GM13976 (cell line): ENCODE measurements around the gene KDR.

Experiments used
- DNase-seq: peaks from one replicate; pipeline ENCODE4 v3.0.0; 2012; ENCODE audit warnings: low spot score
- CTCF ChIP-seq: IDR thresholded peaks from 2 replicates; pipeline ENCODE4 v1.5.1; 2012; ENCODE audit warnings: borderline replicate concordance, mild to moderate bottlenecking; ENCODE audit not compliant: insufficient read depth; ENCODE audit errors: extremely low read depth, missing control alignments, control extremely low read depth
- in situ Hi-C: fragments of 300-500 bp; cut with MboI; formaldehyde crosslinking; loops from one replicate; pipeline ENCODE4 v1.12.0; 2022; ENCODE audit warnings: low sequenced_read_pairs, mixed read lengths, inconsistent platforms; ENCODE audit not compliant: unreplicated experiment

KDR gene

GRCh38 chr4:55136634-55137033 lies 11.2 kb upstream of the KDR start:
- no peak for DNase-seq
- in situ Hi-C loops: no loop called here
- TF ChIP-seq CTCF: no peak

GRCh38 chr4:55133951-55134350 lies 8.6 kb upstream of the KDR start:
- no peak for TF ChIP-seq CTCF
- in situ Hi-C loops: no loop called here
- DNase-seq: no peak

- in situ Hi-C loops: no loop called here
- TF ChIP-seq CTCF: no peak
- DNase-seq: no peak
These were observed 7.4 kb upstream of the KDR start for GRCh38 chr4:55132775-55133174.

GRCh38 chr4:55127521-55127920 lies 2.1 kb upstream of the KDR start:
- in situ Hi-C loops: no loop called here
- no peak for DNase-seq
- TF ChIP-seq CTCF: no peak

- in situ Hi-C loops: no loop called here
- TF ChIP-seq CTCF: no peak
- no peak for DNase-seq
These were observed 1.7 kb upstream of the KDR start for GRCh38 chr4:55127053-55127452.

- in situ Hi-C loops: no loop called here
- no peak for DNase-seq
- TF ChIP-seq CTCF: no peak
These were observed 557 bp upstream of the KDR start for GRCh38 chr4:55125763-55126541.
